Measurements from ENCODE around the gene UBE2E2.

UBE2E2 gene

DNA sequence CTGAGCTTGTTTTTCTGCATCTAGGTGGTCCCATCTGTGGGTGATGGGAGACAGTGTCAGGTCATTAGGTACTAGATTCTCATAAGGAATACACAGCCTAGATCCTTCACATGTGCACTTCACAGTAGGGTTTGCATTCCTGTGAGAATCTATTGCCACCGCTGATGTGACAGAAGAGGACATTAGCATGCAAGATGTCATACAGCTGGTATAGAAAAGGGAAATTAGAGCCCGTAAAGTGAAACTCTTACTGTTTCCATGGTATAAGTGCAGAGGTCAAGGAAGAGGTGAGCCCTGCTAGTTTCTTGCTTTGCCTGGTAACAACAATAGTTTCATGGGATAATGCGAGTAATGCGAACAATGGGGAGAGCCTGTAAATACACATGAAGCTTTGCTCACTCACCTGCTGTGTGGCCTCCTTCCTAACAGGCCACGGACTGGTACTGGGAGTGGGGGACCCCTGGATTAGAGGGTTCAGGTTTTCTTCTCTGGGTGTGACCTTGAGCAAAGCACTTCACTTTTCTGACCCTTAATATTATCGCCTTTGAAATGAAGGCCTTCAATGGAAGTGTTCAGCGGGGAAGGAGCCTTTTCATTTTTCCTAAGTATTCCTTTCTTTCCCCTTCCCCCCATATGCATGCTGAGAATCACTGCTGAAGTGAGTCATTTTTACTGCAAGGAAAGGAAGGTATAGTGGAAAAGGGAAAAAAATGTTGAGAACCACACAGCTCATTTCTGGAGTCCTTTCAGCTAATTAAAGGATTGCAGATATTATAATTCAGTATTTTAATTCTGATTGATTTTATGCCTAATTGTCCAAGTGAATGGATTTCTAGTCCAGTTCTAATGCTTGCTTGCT, 286.4 kb downstream of the UBE2E2 start:
- no peak for DNase-seq

DNA sequence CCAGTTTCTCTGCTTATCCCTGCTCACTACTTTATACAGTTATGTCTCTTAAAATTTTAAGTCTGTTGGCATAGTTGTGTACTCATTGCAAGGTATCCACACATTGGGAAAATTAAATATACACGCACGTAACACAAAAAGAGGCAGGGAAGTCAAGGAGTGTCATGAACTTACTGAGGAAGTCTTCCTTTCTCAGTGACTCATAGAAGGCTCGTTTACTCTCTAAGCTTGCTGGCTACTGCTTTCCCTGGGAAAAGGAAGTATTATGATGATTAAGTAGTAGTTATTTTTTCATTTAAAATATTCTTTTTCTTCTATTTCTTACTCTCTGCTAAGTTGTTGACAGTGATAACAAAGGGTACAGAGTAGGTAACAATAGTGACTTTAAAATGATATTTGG, 287.3 kb downstream of the UBE2E2 start:
- no peak for DNase-seq

DNA sequence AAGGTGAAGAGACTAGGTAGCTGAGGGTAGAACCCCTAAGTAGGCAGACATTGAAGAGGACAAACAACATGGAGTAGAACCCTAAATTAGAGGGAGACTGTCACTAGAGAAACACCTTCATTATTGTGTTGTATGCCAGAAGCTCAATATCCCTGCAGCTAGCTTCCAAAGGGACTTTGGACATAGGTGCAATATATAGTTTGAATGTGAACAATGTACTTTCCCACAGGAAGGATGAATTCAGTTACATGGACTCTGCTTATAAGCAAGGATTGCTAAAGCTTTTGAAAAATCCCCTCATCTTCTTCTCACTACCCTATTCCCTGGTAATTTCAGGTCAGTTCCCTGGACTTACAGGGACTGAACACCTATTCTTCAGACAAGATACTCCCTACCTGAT, 288.9 kb downstream of the UBE2E2 start:
- DNase-seq, result no peak

DNA sequence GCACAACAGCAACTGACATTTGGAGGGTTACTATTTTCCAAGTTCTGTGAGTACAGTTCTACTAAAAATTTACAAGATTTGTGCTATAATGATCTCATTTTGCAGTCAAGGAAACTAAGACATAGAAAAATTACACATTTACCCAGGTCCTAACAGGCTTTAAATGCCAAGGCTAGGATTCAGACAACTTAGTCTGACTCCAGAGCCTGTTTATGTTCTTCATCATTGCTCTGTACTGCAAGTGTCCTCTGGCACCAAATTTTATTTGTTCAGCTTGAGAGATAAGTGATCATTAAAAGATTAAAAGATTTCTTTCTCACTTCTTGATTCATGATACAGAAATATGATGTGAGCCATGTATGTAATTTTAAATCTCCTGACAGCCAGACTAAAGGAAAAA, 290.8 kb downstream of the UBE2E2 start:
- DNase-seq, result no peak

DNA sequence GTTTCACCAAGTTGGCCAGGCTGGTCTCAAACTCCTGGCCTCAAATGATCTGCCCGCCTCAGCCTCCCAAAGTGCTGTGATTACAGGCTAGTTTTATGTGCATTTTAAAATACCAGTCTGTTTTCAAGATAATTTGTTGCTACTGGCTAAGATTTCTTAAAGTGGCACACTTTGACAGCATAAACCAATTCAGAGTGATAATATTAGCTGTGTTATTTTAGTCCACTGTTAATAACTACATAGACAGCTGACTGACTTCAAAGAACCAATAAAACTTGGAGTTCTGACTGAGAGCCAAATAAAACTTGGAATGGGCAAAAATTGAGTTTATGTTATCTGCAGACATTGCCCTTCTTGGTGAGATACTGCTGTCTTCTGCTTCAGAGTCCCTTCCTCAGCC, 291.8 kb downstream of the UBE2E2 start:
- DNase-seq, result no peak

DNA sequence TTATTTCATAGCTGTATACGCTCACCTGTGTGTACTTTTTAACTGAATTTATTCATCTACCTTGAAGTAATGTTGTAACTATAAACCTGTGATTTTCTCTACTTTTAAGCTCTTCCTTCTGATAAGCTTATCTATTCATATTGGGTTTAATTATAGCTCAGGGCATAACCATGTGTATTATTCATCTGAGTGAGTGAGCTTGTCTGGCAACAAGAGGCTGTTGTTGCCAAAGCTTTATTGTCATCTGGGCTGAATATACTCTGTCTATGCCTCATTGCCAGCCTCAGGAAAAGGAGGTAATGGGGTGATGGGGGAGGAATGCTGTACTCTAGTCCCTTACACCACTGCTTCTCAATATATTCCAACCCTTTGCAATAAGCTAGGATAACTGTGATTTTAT, 292.4 kb downstream of the UBE2E2 start:
- no peak for DNase-seq

DNA sequence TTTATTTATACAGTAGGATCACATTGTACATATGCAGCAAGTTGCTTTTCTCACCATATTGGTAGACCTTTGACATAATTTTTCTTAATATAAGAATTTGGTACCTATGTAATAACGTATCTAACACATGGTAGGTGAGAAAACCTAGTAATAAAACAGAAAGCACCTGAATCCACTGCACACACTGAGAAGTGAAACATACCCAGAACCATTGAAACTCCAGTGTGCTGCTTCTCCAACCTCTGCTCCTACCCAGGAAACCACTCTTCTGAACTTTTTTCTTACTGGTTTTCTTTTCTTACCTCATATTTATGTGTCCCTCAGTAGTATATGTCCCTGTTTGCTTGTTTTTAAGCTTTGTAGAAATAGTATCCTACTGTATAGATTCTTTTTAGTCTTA, 293.0 kb downstream of the UBE2E2 start:
- DNase-seq, result no peak

DNA sequence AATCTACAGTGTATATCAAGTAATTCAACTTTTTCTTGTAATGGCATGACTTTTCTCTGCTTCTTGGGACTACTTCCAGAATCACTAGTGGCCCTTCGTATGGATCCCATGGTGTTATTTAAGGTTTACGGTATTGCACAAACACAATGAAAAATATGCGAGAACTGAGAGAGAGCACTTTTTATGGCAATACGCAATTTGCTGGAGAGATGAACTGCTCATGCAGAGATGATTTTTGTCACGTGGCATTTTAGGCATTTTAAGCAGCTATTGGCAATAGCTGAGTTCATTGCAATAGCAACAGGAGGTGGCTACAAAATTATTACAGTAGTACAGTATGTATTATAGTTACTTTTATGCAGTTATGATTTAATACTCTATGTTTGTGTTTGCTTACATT, 294.0 kb downstream of the UBE2E2 start:
- DNase-seq, result no peak

DNA sequence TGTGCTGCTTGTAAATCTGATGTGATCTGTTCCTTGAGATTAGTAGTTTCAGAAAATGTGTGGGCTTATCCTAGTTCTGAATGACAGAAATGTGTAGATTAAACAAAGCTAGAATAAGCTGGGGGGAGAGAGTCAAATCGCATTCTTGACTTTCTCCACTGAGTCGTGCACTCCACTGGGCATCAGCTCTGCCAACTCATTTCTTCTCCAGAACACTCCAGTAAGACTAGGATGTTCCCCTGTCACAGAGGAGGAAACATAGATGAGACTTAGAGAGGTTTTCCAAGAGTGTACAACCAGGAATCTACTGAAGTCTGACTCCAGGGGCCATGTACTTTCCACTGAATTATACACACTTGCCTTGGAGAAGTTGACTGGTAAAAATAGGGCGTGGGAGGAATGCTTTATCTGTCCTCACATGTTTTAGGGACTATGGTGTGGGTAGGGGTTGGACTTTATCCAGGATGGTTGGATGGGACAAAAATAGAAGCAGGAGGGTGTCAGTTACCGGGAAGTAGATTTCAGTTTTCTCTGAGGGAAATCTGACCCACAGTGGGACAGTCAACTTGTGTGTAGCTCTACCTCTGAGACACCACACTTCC, 298.2 kb downstream of the UBE2E2 start:
- DNase-seq, result no peak

DNA sequence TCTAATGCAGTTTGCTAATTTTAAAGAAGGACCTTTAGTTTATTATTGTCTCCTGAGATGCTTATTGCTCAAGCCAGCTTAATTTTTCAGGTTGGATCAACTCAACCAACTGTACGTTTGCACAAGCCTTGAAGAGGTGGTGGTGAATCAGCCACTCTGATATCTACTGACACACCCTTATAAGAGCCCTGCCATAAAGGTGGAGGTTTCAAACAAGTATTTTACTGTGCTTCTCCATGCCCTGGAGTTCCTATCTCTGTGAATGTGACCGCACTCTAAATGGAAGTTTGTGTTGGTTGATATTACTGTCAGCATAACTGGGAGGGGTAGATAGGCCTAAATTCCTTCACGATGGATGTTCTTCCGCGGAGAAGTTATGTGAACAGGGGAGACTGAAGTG, 305.3 kb downstream of the UBE2E2 start:
- no peak for DNase-seq

DNA sequence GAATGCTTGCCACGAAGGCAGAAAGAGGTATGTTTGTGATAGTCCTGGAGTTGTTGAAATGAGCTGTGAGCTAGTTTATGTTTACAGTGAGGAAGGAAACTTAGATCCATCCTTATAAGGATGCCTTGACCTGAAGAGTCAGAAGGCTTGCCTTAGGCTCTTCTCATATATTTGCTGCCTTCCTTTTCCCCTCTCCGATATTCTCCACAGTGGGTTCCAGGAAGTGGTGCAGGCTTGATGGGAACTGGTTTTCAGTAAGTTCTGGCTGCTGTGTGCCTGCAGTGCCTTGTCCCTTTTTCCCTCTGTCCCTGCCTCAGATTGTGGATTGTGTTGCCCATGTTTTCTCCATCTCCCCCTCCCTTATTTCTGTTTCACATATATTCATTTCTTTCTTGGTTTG, 315.3 kb downstream of the UBE2E2 start:
- no peak for DNase-seq

DNA sequence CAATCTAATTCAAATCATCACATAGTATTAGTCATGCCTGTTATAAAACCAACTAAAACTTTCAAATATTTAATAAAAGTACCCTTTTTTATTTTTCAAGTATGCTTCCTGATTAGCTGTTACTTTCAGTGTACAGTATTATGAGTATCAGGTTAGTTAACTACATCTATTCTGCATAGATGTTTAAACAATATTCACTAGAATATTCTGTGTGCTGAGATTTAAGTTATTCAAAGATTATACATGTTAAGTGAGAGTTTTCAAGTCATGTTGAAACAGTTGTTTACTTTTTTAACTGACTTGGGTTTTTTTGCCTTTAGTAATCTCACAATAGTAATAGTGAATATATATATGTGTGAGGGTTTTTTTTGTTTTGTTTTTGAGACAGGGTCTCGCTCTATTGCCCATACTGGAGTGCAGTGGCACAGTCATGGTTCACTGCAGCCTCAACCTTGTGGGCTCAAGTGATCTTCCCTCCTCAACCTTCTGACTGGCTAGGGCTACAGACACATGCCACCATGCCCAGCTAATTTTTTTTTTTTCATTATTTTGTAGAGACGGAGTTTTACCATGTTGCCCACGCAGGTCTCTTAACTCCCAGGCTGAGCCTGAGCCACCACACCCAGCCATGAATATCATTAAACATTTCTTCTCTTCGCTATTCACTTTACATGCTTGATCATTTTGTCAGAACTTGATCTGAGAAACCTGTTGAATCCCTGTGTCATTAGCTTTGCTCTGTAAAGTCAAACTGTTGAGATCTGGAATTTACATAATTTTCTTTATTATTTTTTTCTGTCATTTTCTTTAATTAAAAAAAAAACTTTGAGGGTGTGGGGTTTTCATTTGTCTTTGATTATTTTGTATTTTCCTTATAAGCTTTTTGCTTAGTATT, 316.4 kb downstream of the UBE2E2 start:
- DNase-seq, result no peak

DNA sequence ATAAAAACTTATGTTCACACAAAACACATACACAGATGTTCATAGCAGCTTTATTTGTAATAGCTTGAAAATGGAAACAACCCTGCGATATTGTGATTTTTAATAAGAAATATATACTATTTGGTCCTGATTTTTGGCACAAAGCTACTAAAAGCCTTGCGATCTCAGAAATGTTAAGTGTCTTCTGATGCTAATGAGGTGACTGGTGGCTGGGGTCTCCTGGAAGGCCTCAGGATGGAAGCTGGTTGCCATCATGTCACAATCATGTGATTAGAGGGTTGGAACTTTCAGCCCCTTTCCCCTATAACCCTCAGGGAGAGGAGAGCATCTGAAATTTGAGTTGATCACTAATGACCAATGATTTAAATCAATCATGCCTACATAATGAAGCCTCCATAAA, 324.2 kb downstream of the UBE2E2 start:
- no peak for DNase-seq

DNA sequence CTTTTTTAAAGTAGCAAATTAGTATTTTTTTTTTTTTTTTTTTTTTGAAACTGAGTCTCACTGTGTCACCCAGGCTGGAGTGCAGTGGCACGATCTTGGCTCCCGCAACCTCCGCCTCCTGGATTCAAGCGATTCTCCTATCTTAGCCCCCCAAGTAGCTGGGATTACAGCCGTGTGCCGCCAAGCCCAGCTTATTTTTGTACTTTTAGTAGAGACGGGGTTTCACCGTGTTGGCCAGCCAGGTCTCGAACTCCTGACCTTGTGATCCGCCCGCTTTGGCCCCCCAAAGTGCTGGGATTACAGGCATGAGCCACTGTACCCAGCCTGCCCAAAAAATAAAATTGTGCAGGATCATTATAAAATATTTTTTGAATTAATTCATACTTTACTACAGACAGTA, 330.5 kb downstream of the UBE2E2 start:
- no peak for DNase-seq

DNA sequence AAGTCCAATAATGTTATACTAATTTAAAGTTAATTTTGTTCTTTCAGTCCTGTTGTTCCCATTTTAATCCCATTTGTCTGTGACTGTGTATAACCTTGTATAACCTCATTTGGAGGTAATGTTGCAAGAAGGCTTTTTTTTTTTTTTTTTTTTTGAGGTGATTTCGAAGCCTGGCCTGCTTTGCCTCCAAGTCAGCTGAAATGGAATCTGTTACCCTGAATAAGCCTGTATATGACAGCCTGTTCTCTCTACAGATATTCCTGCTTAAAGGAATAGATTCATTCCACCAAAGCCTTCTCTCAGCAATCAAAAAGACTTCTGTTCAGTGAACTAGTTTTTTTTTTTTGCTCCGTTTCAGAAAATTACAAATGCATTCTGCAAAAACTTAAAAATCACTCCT, 330.9 kb downstream of the UBE2E2 start:
- DNase-seq, result no peak

DNA sequence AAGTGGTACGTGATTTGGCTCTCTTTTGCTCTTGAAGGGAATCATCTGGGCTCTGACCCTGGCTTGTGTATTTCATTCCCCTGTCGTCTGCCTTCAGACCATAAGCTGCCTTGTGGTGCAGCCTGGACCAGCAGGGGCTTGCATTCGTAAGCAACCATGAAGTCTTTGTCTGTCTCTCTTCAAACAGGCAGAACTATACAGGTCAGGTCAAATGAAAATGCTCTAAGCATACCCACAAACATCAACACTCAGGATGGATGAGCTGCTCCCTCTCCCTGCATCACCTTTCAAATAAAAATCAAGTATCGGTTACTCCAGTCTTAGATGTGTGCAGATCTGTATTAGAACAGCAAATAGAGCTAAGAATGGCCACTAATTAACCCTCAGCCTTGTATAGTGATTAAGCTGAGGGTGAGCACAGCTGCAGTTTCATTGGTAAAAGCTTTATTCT, 334.0 kb downstream of the UBE2E2 start:
- DNase-seq, result no peak

DNA sequence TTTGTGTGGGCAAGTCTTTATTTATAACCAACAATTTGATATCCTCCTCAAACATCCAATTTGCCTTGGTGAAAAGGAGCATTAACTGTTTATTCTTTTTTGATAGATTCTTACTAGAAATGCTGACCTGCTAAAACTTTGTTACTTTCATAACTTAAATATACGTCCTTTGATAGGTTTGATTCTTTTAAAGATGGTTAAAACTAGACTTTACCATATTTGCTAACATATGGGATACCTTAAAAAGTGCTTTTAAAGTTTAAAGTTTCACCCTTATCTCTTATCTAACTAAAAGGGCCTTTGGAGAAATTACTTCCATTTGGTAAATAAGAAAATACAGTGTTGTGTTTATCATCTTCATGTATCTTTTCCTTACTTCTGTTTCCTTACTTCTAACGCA, 336.1 kb downstream of the UBE2E2 start:
- DNase-seq, result no peak

DNA sequence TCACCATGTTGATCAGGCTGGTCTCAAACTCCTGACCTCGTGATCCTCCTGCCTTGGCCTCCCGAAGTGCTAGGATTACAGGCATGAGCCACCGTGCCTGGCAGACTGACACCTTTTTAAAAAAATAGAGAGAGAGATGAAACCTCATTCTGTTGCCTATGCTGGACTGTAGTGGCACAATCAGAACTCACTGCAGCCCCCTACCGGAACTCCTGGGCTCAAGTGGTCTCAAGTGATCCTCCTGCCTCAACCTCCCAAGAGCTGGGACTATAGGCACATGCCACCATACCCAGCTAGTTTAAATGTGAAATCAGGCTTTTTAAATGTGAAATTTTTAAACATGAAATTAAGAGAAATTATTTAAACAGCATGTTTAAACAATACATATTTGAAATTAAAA, 337.5 kb downstream of the UBE2E2 start:
- no peak for DNase-seq

DNA sequence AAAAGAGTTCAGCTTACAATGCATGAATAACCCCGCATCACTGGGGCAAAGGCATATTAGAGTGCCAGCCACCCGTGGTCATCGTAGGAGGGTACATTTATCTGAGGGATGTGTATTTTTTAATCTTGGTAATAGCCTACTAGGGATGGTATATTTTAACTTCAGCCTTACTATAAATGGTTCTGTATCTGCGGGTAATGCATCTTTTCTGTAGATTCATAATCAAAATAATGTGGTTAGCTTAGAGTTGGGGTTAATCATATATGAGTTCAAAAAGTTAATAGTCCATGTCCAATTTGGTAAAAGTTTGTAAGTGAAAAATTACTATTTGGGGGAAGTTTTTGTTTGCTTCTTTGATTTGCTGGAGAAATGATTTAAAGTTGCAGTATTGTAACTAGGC, 339.0 kb downstream of the UBE2E2 start:
- DNase-seq, result no peak

DNA sequence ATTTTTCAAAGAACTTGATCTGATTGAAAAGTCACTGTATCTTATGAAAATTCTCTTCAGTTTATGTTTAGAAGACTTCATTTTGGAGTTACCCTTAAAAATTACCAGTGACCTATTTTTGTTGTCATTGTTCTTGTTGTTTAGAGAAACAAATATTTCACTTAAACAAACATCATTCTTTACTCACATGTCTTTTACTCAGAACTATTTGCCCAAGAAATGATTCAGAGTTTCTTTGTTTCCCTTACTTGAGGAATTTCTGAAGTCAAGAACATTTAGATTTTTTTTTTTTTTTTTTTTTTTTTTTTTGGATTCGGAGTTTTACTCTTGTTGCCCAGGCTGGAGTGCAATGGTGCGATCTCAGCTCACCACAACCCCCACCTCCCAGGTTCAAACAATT, 343.1 kb downstream of the UBE2E2 start:
- DNase-seq, result no peak

DNA sequence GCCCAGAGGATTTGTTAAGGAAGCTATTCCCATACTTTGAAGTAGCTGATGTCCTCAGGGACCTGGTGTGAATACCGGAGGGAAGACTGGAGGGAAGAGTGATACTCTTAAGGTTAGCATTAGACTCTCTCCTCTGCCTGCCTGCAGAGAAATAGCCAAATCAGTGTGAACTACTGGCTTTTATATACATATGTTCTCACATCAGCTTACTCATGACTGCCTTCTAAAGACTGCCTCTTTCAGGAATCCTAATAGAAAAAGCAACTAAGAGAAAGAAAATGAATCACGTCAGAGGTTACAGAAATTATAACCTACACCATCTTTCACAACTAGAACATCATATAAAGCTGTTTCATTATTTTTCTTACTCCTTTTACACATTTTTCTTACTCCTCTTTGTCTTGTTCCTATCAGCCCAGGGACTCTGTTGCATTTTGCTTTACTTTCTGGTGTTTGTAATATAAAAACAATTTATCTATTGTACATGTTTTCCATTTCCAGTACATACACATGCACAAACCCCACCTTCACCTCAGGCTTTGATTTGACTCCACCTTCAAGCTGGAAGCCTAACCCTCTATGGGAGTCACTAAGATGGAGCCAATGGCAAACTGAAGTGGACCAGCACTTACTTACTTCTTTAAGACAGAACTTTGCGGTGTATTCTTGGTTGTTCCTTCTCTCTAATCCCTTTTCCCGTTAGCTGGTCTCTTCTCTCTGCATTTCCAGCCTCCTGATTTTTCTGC, 345.0 kb downstream of the UBE2E2 start:
- DNase-seq, result no peak

DNA sequence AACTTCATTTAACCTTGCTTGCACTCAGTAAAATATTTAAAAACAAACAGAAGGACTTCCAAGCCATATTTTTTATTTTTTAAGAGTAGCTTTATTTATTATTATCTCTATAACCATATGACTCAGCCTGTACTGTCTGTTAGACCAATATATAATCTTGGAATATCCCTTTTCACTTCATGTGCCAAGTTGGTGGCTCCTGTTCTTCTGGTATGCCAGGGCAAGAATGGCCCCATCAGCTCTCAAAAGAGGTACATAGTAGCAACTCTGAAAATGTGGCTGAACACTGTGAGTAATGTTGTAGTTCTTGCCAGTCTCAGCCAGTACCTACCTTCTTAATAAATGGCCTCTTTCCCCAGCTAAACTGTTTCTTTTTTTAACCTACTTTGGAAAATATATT, 345.6 kb downstream of the UBE2E2 start:
- no peak for DNase-seq
